Kidney (tissue), 14 donors: ENCODE measurements around the gene PTPRG. TPM values are rescaled to one million over a fixed set of nuclear protein-coding genes. Genes with fewer than 3 reads are reported as not detected.

Experiments
- DNase-seq, 5 donors: peaks; one replicate each; pipeline ENCODE4 v3.0.0-alpha.2; 2013 to 2020
- FAIRE-seq: peaks from 2 replicates; lab custom pipeline; 2012; peaks lifted over from hg19 to GRCh38; lab: Jason Lieb, UNC
- H3K27ac ChIP-seq, 2 donors: one replicate each; pipeline ENCODE4 v1.7.0; 2013; ENCODE audit warnings: low read depth in 2 of 2, low read length in 2 of 2, inconsistent platforms in 1 of 2
- H3K27me3 ChIP-seq: one replicate; pipeline ENCODE4 v1.7.1; 2013; ENCODE audit warnings: low read length, inconsistent platforms; ENCODE audit not compliant: control insufficient read depth, insufficient read depth
- H3K36me3 ChIP-seq, 3 donors: one replicate each; pipeline versions ENCODE4 v1.7.0 to v1.7.1; 2013; ENCODE audit warnings: low read length in 3 of 3, control low read depth in 1 of 3, inconsistent platforms in 1 of 3; ENCODE audit not compliant: insufficient read depth in 3 of 3, control insufficient read depth in 2 of 3
- H3K4me1 ChIP-seq, 3 donors: one replicate each; pipeline versions ENCODE4 v1.7.0 to v1.7.1; 2013; ENCODE audit warnings: low read length in 3 of 3, inconsistent platforms in 1 of 3, low read depth in 1 of 3; ENCODE audit not compliant: control insufficient read depth in 2 of 3, insufficient read depth in 2 of 3
- H3K4me3 ChIP-seq, 3 donors: one replicate each; pipeline versions ENCODE4 v1.7.0 to v1.8.1; 2013; ENCODE audit warnings: low read length in 3 of 3, control low read depth in 1 of 3, inconsistent platforms in 1 of 3
- H3K9ac ChIP-seq, 3 donors: one replicate each; pipeline versions ENCODE4 v1.7.0 to v1.7.1; 2013; ENCODE audit warnings: low read length in 3 of 3, control low read depth in 1 of 3, inconsistent platforms in 1 of 3
- H3K9me3 ChIP-seq, 3 donors: one replicate each; pipeline versions ENCODE4 v1.7.0 to v1.7.1; 2013; ENCODE audit warnings: low read length in 3 of 3, control low read depth in 1 of 3, inconsistent platforms in 1 of 3; ENCODE audit not compliant: control insufficient read depth in 2 of 3, insufficient read depth in 1 of 3
- CTCF ChIP-seq: IDR thresholded peaks from 3 replicates; pipeline ENCODE4 v1.5.1; 2012; ENCODE audit warnings: mild to moderate bottlenecking, moderate library complexity, borderline replicate concordance; ENCODE audit not compliant: insufficient read depth; ENCODE audit errors: extremely low read depth
- intact Hi-C: fragments of 100-400 bp; cut with DNase I; formaldehyde crosslinking; loops from one replicate; pipeline ENCODE4 v1.11.1; 2022
- polyA plus RNA-seq: library from polyadenylated mRNA; stranded (reverse); fragments of 350-450 nt; fragmentation: Illumina TruSeq; extraction: RNeasy Lipid Tissue Mini Kit (QIAGEN cat#74804); gene quantifications from one replicate; pipeline ENCODE4 v1.2.3, GENCODE V29; 2014; ENCODE audit warnings: low read depth, low replicate concordance; ENCODE audit not compliant: insufficient read depth
- total RNA-seq: library from RNA; stranded (reverse); fragmentation: NEBNext Ultra II Directional; extraction: Animal tissue kit (Norgen Biotek cat#: 25700); gene quantifications from one replicate; pipeline ENCODE4 v1.2.1, GENCODE V29; 2021
- donor health status: control.
- donor health status: control.
- donor health status: control.
- donor health status: control.
- donor health status: control.
- donor health status: DM: yes; HTN: yes; CAD: no.
- donor health status: Normal renal cell carcinoma (clear cell type).

The PTPRG gene
- total and polyA plus RNA-seq, 2 donors from 2014 or later = 9.2 to 154 TPM

- no peak overlapping the region for H3K27ac ChIP-seq
- FAIRE-seq = no peak
- intact Hi-C loops = no loop called here
These were observed 570.7 kb downstream of the PTPRG start for GRCh38 chr3:62132027-62132602.

DNA sequence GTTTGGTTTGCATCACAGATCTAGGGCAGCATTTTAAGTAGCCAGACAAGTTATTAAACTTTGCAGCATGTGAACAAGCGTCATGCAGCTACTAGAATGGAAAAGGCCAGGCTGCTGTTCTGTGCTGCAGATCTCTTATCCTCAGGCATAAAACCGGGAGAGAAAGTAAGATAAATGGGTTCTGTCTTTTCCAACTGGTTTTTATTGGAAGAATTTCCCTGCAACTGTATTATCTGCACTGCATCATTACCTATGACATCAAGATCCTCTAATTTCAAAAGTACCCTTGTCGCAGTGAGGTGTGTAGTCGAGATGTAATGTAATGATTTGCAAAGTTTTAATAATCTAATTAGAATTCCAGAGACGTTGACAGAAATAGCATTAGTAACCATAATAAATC, 571.6 kb downstream of the PTPRG start:
- no peak overlapping the region for H3K27ac ChIP-seq
- H3K4me1 ChIP-seq = peaks cover 0 to 2% (median 0%) of the 10 kb centered on the region in 3 donors
- FAIRE-seq (no peak), DNase-seq (no peak)
- no peaks in the 10 kb centered on the region for H3K9me3 ChIP-seq
- no peak overlapping the region for H3K9ac ChIP-seq
- intact Hi-C loops = no loop called here
- H3K27me3 ChIP-seq = no peaks in the 10 kb centered on the region
- H3K4me3 ChIP-seq = no peak overlapping the region
- no peak for TF ChIP-seq CTCF
- H3K36me3 ChIP-seq = peaks cover 0 to 2% (median under 1%) of the 10 kb centered on the region in 3 donors

More at GRCh38 chr3:62132027-62132602, 570.7 kb downstream of the PTPRG start:
- peaks cover 0 to 2% (median 0%) of the 10 kb centered on the region in 3 donors for H3K4me1 ChIP-seq
- TF ChIP-seq CTCF = no peak
- no peak overlapping the region for H3K4me3 ChIP-seq
- no peak overlapping the region for H3K9ac ChIP-seq
- no peaks in the 10 kb centered on the region for H3K27me3 ChIP-seq
- DNase-seq = peak in 2 of 5 donors; percentile 77
- H3K36me3 ChIP-seq = peaks cover 0 to 2% (median 0%) of the 10 kb centered on the region in 3 donors
- no peaks in the 10 kb centered on the region for H3K9me3 ChIP-seq

DNA sequence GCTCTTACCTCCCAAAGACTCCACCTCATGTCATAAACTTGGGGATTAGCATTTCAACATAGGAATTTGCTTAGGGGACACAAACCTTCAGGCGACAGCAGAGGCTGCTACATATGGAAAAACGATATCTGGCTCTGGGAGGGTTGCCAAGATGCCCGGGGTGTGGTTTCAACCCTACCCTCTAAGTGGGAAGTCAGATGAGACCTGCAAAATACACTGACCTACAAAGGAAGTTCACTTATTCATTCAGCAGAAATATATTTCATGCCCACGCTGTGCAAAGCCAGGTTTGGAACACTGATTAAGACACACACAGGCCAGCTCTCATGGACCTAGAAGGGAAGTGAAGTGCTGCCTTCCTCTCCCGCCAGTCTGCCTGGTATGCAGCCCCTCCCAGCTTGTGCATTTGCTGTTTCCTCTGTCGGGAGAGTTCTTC, 572.7 kb downstream of the PTPRG start:
- Histone ChIP-seq H3K9me3 (no peaks in the 10 kb centered on the region), H3K36me3 (peaks cover 0 to 2% (median 2%) of the 10 kb centered on the region in 3 donors), H3K4me3 (no peak overlapping the region), H3K27me3 (no peaks in the 10 kb centered on the region), H3K4me1 (peaks cover 0 to 2% (median 0%) of the 10 kb centered on the region in 3 donors), H3K27ac (no peak overlapping the region), H3K9ac (no peak overlapping the region)
- FAIRE-seq (no peak), DNase-seq (peak in 2 of 5 donors; percentile 23 to 46)
- TF ChIP-seq CTCF = no peak
- intact Hi-C loops = no loop called here
